Measurements from ENCODE around the gene PXK.

The PXK gene

GRCh38 chr3:58470363-58471024 is 137.8 kb downstream of the PXK start:
- DNase-seq = no peak

GRCh38 chr3:58471025-58471887 is 138.6 kb downstream of the PXK start:
- DNase-seq = no peak

GRCh38 chr3:58473275-58473674 is 140.6 kb downstream of the PXK start:
- DNase-seq = no peak

DNA sequence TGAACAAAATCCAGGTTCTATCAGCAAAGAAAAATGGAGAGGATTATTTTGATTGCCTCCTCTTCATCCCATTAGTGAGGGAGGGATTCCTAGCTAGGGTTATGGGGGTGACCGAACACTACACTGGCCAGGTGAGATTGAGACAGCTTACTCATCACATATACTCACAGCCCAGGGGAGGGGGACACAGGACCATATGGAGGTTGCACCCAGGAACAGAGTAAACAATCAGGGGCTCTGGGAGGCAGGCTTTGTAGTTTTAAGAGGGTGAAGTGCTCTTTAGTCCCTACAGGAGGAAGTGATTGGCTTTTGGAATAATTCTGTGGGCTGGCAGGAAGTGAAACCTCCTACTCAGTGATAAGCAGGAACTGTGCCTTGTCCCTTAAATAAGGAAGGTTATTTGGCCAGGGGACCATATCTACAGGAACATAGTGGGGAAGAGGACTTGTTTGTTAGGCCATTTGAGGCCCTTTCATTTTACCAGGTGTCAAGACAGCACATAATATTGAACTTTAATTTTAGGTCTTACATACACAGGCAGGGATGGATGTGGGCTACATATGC is 141.7 kb downstream of the PXK start:
- no peak for DNase-seq

DNA sequence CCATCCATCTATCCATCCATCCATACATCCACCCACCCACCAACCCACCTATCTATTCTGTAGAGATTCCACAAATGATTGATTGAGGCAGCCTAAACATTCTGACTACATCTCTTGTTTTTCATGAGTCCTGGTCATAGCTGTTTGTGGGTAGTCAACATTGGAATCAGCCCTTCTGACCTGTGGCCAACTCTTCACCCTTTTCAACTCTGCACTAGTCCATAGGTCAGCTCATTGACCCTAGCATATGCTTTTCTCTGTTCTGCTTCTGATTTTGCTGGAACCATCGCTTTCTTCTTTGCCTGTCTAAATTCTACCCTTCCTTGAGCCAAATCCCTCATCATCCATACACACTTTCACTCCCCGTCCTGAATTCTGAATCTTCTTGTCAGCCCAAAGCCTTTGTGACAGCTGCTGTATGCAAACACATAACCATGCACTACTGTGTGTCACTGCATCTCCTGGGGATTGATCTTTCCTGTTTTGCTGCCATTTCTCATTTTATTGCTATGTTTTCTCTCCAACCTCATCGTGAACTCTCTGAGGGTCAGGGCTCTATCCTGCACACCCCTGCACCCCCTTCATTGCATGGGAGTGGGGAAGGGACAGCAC is 142.4 kb downstream of the PXK start:
- DNase-seq = no peak

Data from T-helper 9 cell (primary cell).